ENCODE measurements around the gene PCDHGC4. TPM values are rescaled to one million over a fixed set of nuclear protein-coding genes. Genes with fewer than 3 reads are reported as not detected.
A peak's percentile ranks its signal among the peaks of the same experiment; 100 is the strongest.

PCDHGC4 gene
- total RNA-seq, 1 experiment from 2014 or later, result 4.3 TPM

DNA sequence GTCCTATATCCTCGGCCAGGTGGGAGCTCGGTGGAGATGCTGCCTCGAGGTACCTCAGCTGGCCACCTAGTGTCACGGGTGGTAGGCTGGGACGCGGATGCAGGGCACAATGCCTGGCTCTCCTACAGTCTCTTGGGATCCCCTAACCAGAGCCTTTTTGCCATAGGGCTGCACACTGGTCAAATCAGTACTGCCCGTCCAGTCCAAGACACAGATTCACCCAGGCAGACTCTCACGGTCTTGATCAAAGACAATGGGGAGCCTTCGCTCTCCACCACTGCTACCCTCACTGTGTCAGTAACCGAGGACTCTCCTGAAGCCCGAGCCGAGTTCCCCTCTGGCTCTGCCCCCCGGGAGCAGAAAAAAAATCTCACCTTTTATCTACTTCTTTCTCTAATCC lies 7.0 kb upstream of the PCDHGC4 start:
- Histone ChIP-seq H3T11ph (ENCODE audit: low read length) (no peak overlapping the region), H4K5ac (ENCODE audit: insufficient read length, low read depth, low read length) (no peak overlapping the region), H3K27me3 (ENCODE audit: insufficient read depth, low read length) (peaks cover 15% of the 10 kb centered on the region), H3K23ac (ENCODE audit: insufficient read length, low read depth, low read length) (no peak overlapping the region), H3K14ac (ENCODE audit: insufficient read depth, low read length) (no peak overlapping the region), H3K4ac (ENCODE audit: low read depth, low read length) (no peak overlapping the region), H3K9me3 (ENCODE audit: control insufficient read depth, low read depth, low read length) (peaks cover 5% of the 10 kb centered on the region), H4K8ac (replicated peaks; ENCODE audit: insufficient read length, low read depth, low read length) (no peak overlapping the region), H2BK5ac (ENCODE audit: insufficient read length, low read length) (no peak overlapping the region), H2BK15ac (ENCODE audit: low read depth, low read length) (no peak overlapping the region), H3K27ac (ENCODE audit: insufficient read length, low read depth, low read length) (no peak overlapping the region), H2AK5ac (ENCODE audit: insufficient read length, low read length) (no peak overlapping the region), H2BK120ac (ENCODE audit: low read depth, low read length, poor library complexity, severe bottlenecking) (no peak overlapping the region), H2BK12ac (ENCODE audit: insufficient read length, low read depth, low read length) (no peak overlapping the region), H3K9ac (ENCODE audit: extremely low read depth, insufficient read length, low read length) (no peak overlapping the region), H2BK20ac (ENCODE audit: low read depth, low read length, poor library complexity, severe bottlenecking) (no peak overlapping the region), H4K20me1 (ENCODE audit: control insufficient read depth, insufficient read depth, insufficient read length) (no peaks in the 10 kb centered on the region), H3K79me1 (ENCODE audit: insufficient read depth, low read depth, low read length, poor library complexity, severe bottlenecking) (no peaks in the 10 kb centered on the region), H3K79me2 (ENCODE audit: insufficient read depth, low read length) (no peaks in the 10 kb centered on the region), H3K56ac (ENCODE audit: insufficient read length, low read depth, low read length) (no peak overlapping the region), H3K4me1 (ENCODE audit: insufficient read depth, low read length) (0 out of 2 replicates have a peak, but pooled peaks cover 2% of the 10 kb centered on the region), H4K91ac (ENCODE audit: insufficient read length, low read depth, low read length) (no peak overlapping the region), H3K4me2 (ENCODE audit: insufficient read depth, insufficient read length, low read length) (peak overlapping the region; percentile 31), H3K23me2 (ENCODE audit: insufficient read length, low read depth, low read length, poor library complexity, severe bottlenecking) (peaks cover 17% of the 10 kb centered on the region), H3K18ac (ENCODE audit: insufficient read length, low read depth, low read length) (no peak overlapping the region), H2AFZ (ENCODE audit: low read length) (no peak overlapping the region)
- peaks cover 26 to 33% of the 10 kb centered on the region in 2 experiments for H3K4me1 Mint-ChIP-seq
- TF ChIP-seq CTCF (conservative IDR thresholded peaks at IDR 0.05), result no peak
- peaks cover 0 to 21% (median 8%) of the 10 kb centered on the region in 3 experiments; a peak in 4 of 7 replicates for H3K36me3 Mint-ChIP-seq (ENCODE audit: insufficient read depth in 1 of 3, low read depth in 3 of 3)
- no peak for DNase-seq
- peak overlapping the region in 1 of 2 experiments; percentile 19; a peak in 2 of 5 replicates for H3K4me3 Mint-ChIP-seq
- H3K27me3 Mint-ChIP-seq (ENCODE audit: low read depth), result peaks cover 33% of the 10 kb centered on the region
- peaks cover 0 to 23% of the 10 kb centered on the region in 2 experiments; a peak in 4 of 5 replicates for H3K9me3 Mint-ChIP-seq
- H3K27ac Mint-ChIP-seq, result no peak overlapping the region
- no CpG with 5 or more reads among the region's 13 CpGs for WGBS (ENCODE audit: extremely low coverage, insufficient read length, low lambda C conversion rate)
